Ammon's horn (tissue), 1 donor: ENCODE data around the gene PRSS8.
"Not testable (repeated sequence)": the region's sequence is repeated elsewhere in the genome, so short reads cannot be mapped to it uniquely, and the experiment has no call there.

Experiments
- DNase-seq: peaks from one replicate; pipeline ENCODE4 v3.0.0-alpha.2; 2016; ENCODE audit warnings: low spot score

The PRSS8 gene

GRCh38 chr16:31105677-31106213, 29.8 kb downstream of the PRSS8 start:
- DNase-seq = peak; percentile 85

GRCh38 chr16:31100876-31101641, 34.5 kb downstream of the PRSS8 start:
- DNase-seq = not testable (repeated sequence)

GRCh38 chr16:31099860-31100638, 35.5 kb downstream of the PRSS8 start:
- no peak for DNase-seq

- DNase-seq = peak; percentile 97
These were observed 41.0 kb downstream of the PRSS8 start, which contains the start of gene VKORC1 for GRCh38 chr16:31094424-31095120. TSS of gene VKORC1 (minus strand) at chr16:31094797. CDS start at chr16:31094729, 68 bp downstream.

GRCh38 chr16:31094088-31094423, 41.5 kb downstream of the PRSS8 start:
- no peak for DNase-seq

- DNase-seq = peak; percentile 66
These were observed 42.3 kb downstream of the PRSS8 start for GRCh38 chr16:31093132-31093703.

GRCh38 chr16:31092330-31092729, 43.2 kb downstream of the PRSS8 start:
- peak; percentile 42 for DNase-seq

- no peak for DNase-seq
These were observed 45.0 kb downstream of the PRSS8 start for GRCh38 chr16:31090540-31090939.

GRCh38 chr16:31089199-31089598, 46.3 kb downstream of the PRSS8 start:
- DNase-seq = no peak

GRCh38 chr16:31088459-31089183, 46.9 kb downstream of the PRSS8 start, which contains the start of gene PRSS53:
TSS of gene PRSS53 (minus strand) at chr16:31088943. CDS start at chr16:31088809, 134 bp downstream.
- no peak for DNase-seq

GRCh38 chr16:31087971-31088370, 47.6 kb downstream of the PRSS8 start:
- DNase-seq = no peak

- no peak for DNase-seq
These were observed 48.0 kb downstream of the PRSS8 start for GRCh38 chr16:31087481-31087880.

- DNase-seq = no peak
These were observed 49.0 kb downstream of the PRSS8 start for GRCh38 chr16:31086629-31086906.

- no peak for DNase-seq
These were observed 49.5 kb downstream of the PRSS8 start for GRCh38 chr16:31085873-31086628.

- DNase-seq = no peak
These were observed 50.1 kb downstream of the PRSS8 start for GRCh38 chr16:31085411-31085810.

GRCh38 chr16:31084584-31085302, 50.8 kb downstream of the PRSS8 start:
- no peak for DNase-seq

GRCh38 chr16:31083981-31084380, 51.5 kb downstream of the PRSS8 start:
- DNase-seq = no peak

- DNase-seq = no peak
These were observed 52.0 kb downstream of the PRSS8 start for GRCh38 chr16:31083556-31083955.

- no peak for DNase-seq
These were observed 52.4 kb downstream of the PRSS8 start for GRCh38 chr16:31083081-31083480.
